HG03175 (cell line): ENCODE measurements around the gene ADCY5.

Experiments
- ATAC-seq: cut with Tn5 transposase; IDR thresholded peaks from one replicate; pipeline ENCODE4 v1.9.1; 2021; ENCODE audit warnings: mild to moderate bottlenecking, moderate library complexity; ENCODE audit not compliant: unreplicated experiment

ADCY5 gene

GRCh38 chr3:123312331-123313265 is 136.3 kb downstream of the ADCY5 start:
- ATAC-seq, result no peak

GRCh38 chr3:123311201-123311600 is 137.7 kb downstream of the ADCY5 start:
- ATAC-seq, result no peak

GRCh38 chr3:123310741-123311140 is 138.1 kb downstream of the ADCY5 start:
- no peak for ATAC-seq

- no peak for ATAC-seq
Observed at GRCh38 chr3:123310186-123310585, 138.7 kb downstream of the ADCY5 start.

- no peak for ATAC-seq
Observed at GRCh38 chr3:123307064-123307463, 141.8 kb downstream of the ADCY5 start.

- ATAC-seq, result no peak
Observed at GRCh38 chr3:123305192-123305591, 143.7 kb downstream of the ADCY5 start.

GRCh38 chr3:123303976-123304560 is 144.8 kb downstream of the ADCY5 start:
- no peak for ATAC-seq

- no peak for ATAC-seq
Observed at GRCh38 chr3:123302961-123303360, 145.9 kb downstream of the ADCY5 start.

- ATAC-seq, result no peak
Observed at GRCh38 chr3:123301331-123302184, 147.3 kb downstream of the ADCY5 start.

- ATAC-seq, result no peak
Observed at GRCh38 chr3:123300583-123300982, 148.3 kb downstream of the ADCY5 start.

GRCh38 chr3:123300056-123300455 is 148.8 kb downstream of the ADCY5 start:
- ATAC-seq, result no peak

GRCh38 chr3:123299581-123299980 is 149.3 kb downstream of the ADCY5 start:
- ATAC-seq, result no peak

GRCh38 chr3:123298903-123299302 is 150.0 kb downstream of the ADCY5 start:
- ATAC-seq, result no peak

GRCh38 chr3:123297627-123297899 is 151.3 kb downstream of the ADCY5 start:
- no peak for ATAC-seq

- no peak for ATAC-seq
Observed at GRCh38 chr3:123296836-123297626, 151.9 kb downstream of the ADCY5 start.

GRCh38 chr3:123296261-123296660 is 152.6 kb downstream of the ADCY5 start:
- no peak for ATAC-seq

- ATAC-seq, result no peak
Observed at GRCh38 chr3:123295901-123296250, 153.0 kb downstream of the ADCY5 start.

GRCh38 chr3:123295171-123295900 is 153.6 kb downstream of the ADCY5 start:
- no peak for ATAC-seq

- no peak for ATAC-seq
Observed at GRCh38 chr3:123294296-123294938, 154.5 kb downstream of the ADCY5 start.
